Fibroblast of skin of left biceps (primary cell): ENCODE measurements around the gene DENND6B.
"Not testable (repeated sequence)": the region's sequence is repeated elsewhere in the genome, so short reads cannot be mapped to it uniquely, and the experiment has no call there.

Experiments
- DNase-seq, 2 experiments: peaks; one replicate each; pipeline ENCODE4 v3.0.0-alpha.2; 2013; ENCODE audit warnings: low read depth in 2 of 2

The DENND6B gene

DNA sequence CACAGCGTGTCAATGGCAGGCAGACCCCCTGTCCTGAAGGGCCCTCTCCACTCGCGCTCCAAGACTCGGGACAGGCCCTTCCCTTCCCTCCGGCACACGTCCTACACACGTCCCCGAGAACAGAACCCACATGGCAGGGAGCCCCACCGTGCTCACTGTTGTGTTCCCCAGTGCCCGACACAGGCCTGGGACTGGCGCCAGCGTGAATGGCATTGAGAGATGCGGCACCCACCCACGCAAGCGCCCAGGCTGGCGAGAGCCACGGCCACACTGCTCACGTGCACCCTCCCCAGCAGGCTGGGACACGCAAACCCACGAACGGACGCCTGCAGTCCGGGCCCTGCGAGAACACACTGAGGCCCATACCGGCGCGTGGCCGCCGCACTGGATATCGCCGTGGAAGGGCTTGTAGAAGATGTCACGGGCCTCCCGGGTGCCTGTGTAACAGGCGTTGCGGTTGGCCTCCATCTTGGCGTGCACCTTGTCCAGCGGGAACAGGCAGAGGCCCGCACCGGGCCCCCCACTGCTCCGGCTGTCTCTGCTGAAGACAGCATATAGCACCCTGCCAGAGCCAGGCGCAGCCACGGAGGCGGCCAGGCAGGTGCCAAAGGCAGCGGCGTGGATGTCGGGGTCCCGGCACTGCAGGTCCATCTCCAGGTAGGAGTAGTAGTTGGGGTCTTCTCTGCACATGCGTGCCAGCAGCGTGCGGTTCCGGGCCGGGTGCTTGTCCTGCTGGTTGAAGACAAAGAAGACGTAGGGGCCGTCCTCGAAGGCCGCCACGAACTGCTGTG lies 37.5 kb downstream of the DENND6B start:
- no peak for DNase-seq

DNA sequence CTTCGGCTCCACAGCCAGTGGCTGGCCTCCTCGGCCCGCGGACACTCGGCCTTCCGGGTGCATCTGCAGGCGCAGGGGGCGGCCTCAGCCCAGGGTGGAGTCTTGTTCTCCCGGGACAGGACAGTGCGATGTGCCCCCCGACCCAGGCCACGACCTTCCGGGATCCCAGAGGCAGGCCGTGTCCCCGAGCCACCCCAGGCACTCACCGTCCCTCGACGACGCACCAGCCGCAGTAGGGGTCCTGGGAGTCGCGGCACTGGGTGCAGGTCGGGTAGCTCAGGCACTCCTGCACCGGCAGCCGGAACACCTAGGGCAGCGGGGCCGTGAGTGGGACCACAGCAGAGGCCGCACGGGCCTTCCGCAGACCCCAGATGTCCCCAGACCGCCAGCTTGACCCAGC lies 39.1 kb downstream of the DENND6B start:
- no peak for DNase-seq

DNA sequence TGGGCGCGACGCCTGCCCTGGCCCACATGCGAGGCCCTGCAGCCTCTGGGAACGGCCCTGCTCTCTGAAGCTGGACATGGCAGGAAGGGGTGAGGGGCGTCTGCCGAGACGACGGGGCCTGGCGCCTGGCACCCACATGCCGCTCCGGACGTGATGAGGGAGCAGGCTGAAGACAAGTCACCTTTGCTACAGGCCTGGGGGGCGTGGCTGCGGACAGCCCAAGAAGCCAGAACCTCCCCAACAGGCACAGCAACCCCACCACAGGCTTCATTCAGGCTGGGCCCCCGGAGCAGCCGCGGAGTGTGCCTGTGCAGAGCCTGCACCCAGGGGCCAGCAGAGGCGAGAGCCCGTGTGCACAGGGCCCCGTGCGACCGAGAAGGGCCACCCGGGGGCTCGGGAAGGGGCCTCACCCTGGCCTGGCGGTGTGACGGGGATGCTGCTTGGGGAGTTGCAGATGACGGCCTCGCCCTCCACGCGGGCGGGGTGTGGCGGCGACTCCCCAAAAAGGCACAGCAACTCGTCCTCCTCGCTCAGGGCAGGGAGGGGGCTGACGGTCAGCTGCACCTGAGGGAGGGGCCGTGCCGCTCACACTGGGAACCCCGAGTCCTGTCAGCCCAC lies 40.0 kb downstream of the DENND6B start:
- DNase-seq: no peak

DNA sequence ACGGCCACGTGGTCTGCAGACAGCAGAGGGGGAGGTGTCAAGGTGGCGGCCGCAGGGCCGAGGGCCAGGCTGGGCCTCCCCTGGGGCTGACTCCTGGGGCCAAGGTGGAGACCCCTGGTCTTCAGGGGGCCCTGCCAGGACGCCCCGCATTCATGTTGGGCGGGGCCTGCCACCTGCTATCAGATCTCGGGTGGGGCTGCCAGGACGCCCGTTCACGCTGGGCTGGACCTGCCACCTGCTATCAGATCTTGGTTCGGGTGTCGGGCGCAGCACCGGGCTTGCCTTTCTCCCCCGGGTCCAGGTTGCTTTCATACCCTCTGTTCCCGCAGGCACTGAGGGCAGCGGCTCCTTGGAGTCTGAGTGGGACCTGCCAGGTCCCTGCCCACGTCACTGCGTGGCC lies 40.5 kb downstream of the DENND6B start:
- DNase-seq: no peak

DNA sequence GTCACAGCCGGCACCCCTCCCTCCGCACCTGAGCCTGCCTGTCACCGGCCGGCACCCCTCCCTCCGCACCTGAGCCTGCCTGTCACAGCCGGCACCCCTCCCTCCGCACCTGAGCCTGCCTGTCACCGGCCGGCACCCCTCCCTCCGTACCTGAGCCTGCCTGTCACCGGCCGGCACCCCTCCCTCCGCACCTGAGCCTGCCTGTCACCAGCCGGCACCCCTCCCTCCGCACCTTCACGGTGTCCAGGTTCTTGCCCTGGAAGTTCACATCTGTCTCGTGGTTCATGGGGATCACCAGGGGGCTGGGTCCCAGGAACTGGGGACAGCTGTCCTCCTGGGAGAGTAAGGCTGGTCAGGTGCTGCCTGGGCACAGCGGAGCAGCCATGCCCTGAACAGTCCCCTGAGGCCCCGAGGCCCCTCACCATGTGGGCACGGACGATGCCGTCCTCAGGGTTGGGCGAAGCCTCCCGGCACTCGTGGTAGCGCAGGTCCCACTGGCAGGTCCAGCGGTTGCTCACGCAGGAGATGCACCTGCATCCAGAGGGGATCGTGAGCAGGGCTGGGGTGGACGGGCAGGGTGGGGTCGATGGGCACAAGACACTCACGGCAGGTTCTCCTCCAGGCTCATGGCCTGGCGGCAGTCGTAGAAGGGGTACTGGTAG lies 41.1 kb downstream of the DENND6B start:
- no peak for DNase-seq

DNA sequence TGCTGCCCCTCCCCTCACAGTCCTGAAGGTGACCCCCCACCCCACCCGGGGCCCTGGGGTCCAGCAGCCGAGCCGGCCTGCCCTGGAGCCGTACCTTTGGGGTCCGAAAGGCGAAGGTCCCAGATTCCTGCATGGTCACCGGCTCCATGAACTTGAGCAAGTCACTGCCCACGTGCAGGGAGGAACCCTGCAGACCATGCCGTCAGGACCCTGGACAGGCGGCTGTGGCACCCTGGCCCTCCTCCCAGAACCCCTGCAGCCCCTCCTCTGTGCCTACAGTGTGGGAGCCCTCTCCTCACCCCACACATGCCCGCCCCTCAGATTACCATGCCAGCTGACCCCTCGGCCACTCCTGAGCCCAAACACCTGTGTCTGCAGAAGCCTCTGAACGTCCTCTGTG lies 42.3 kb downstream of the DENND6B start:
- DNase-seq: no peak

DNA sequence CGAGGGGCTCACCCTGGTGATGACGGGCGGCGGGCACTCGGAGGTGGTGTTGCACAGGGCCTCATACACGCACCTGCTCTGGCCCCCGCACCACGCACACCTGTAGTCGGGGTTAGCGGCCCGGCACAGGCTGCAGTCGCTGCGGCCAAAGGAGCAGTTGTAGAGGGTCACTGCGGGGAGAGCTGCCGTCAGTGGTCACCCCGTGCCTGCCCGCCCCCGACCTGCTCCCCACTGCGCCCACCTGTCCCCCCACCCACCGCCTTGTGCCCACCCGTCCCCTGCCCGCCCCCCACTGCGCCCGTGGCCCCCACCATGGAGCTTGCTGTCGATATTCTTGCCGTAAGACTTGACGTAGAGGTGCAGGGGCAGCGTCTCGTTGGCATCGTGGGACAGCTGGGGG lies 43.0 kb downstream of the DENND6B start:
- DNase-seq: no peak

DNA sequence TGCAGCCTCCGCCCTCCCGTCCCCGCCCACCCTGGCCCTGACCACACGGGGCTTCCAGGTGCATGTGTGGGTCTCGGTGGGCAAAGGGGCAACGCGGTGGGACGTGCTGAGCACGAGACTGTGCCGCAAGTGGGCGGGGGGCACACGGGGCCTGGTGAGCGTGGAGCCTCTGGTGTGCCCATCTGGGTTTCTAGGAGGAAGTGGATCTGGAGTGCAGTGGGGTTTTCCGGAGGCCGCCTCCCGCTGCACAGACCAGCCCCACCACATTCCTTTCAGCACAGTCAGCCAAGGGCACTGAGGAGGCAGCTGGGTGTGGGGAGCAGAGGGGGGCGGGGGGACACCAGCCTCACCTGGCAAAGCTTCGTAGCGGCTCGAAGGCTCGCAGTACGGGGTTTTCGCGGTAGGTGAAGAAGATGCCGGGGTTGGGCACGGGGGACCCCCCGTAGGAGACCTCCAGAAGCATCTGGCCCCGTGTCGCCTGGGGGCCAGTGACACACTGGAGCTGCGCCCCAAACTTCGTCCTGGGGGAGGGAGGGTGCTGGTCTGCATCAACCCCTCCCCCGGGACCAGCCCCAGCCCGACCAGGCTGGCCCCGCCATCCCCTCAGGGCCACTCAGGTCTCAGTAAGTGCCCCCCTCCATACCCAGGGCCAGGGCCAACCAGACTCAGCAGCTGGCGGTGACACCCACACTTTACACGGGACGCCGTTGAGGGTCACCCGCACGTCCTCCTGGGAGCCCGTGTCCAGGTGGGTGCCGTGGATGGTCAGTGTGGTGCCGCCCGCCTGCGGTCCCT lies 44.3 kb downstream of the DENND6B start:
- no peak for DNase-seq

DNA sequence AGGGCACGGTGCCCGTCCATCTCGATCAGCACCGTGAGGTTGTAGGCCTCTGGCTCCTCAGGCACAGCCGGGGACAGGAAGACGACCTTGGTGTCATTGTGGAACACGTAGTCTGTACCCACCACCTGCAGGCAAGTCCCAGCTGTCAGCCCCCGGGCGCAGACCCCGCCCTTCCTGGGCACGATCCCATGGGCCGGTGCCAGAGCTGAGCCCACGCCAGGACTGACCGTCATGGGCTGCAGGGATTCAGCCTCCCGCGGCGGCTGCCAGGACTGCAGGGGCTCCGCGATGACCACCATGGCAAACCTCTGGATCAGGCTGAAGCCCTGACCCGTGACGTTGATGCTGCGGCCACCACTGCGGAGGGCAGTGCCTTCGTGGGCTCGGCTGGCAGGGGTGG lies 44.9 kb downstream of the DENND6B start:
- no peak for DNase-seq

DNA sequence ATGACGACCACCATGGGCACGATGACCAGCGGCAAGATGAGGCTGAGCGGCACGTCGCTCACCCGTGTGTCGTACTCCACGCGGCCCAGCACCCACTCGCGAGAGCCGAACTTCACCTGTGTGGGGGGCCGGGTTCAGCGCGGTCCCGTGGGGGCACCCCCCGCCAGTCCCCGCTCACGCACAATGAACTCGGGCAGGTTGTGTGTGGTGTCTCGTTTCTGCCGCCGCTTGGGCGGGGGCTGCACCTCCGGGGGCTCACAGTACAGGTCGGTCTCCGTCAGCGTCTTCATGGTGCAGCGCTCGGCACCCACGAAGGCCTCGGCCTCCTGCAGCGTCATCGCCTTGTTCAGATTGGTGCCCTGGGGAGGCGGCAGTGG lies 45.4 kb downstream of the DENND6B start:
- no peak for DNase-seq

DNA sequence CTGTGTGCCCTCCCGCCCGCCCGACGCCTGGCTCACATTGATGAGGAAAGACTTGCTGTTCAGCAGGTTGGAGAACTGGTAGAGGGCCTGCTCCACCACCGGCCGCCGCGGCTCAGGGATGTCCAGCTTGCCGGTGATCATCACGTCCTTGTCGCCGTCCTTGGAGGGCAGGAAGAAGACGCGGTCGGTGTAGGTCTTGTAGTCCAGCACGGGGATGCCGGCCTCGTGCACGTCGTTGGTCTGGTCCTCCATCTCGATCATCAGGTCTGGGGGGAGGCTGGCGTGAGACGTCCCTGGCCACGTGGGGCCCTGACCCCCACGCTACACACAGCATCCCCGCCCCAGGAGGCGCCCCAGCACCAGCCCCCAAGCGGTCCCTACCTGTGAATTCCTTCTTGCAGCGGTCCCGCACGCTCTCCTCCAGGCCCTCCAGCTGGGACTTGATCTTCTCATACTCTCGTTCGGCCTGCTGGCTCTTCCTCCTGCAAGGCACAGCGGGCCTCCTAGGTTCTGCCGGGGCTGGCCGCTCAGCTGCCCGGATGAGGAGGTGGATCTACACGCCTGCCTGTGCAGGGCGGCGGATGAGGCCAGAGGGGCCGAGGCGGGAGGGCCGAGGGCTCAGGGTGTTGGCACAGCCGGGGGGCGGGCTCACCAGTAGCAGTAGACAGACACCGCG lies 46.0 kb downstream of the DENND6B start:
- no peak for DNase-seq

DNA sequence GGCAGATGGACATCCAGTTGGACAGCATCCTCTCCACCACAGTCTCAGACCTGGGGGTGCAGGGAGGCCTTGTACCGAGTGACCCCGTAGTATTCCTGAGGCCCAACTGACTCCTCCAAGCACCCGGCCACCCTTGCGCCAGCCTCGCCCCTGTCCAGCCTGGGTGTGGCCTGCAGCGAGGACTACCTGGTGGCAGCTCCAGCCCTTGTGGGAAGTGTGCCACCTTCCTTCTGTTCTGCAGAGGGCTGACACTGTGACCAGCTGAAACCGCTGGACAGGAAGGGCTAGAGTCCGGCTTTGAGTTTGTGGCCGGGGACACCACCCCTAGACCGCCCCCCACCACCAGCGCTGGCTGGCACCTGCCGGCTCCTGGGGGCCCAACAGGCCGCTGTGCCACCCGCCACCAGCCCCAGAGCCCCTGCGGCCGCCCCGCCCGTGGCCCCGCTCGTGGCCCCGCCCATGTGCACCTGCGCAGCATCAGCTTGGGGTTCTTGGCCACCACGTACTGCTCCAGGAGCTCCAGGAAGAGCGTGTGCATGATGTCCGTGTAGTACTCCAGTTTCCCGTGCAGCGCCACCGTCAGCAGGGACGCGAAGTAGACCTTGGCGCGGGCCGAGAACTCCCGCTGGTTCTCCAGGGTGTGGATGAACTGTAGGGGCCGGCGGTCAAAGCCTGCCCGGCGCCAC lies 46.6 kb downstream of the DENND6B start:
- DNase-seq: no peak

DNA sequence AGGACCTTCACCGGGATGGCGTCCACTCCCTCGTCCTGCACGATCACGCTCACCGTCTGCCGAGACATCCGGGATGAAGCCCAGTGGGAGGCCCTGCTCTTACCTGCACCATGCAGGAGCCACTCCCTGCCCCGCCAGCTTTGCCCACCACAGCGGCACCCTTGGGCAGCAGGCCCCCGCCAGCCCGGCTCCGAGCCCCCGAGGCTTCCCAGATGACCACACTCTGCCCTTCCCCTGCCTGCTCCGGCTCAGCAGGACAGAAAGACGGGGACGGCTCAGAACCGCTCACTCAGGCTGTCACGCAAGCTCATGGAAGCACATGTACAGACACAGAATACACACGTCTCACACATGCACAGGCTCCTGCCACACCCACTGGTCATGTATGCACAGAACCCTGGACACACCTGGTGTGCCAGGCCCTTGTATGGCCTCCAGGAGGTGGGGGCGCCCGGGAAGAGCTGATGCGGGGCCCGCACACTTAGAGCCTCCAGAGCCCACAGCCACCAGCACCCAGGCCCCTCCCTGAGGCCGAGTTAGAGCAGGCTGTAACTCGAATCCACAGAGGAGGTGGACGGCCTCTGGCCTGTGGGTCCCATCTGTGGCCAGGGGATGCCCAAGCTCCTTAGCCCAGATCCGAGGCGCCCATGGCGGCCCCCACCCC lies 47.7 kb downstream of the DENND6B start:
- no peak for DNase-seq

DNA sequence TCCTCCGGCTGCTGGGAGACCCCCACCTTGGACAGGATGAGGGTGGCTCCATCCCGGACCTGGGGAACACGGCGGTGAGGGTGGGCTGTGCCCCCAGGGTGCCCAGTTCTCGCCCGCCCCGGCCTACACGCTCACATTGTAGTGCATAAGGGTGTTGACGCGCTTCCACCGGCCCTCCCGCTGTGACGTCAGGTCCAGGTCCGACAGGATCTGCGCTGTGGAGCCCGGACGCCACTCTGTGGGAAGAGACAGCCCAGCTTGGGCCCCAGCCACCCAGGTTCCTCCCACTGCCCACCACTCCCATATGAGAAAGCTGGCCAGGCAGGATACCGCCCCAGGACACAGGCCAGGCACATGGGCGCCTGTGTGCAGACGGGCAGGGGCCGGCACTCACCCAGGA lies 48.4 kb downstream of the DENND6B start:
- no peak for DNase-seq

DNA sequence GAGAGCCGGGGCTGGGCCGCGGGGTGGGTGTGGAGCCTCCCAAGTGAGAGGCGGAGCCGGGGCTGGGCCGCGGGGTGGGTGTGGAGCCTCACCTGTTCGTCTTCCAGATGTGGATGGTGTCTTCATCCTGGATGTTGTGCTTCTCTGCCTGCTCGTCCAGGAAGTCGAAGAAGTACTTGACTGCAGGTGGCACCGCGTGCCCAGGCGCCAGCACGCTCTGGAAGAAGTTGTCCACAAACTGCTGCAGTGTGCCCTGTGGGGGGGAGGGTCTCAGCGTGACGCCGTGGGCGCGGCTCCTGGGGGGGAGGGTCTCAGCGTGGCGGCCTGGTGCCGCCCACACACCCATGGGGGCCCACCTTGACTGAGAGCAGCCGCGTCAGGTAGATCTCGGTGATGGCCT lies 49.1 kb downstream of the DENND6B start:
- no peak for DNase-seq

DNA sequence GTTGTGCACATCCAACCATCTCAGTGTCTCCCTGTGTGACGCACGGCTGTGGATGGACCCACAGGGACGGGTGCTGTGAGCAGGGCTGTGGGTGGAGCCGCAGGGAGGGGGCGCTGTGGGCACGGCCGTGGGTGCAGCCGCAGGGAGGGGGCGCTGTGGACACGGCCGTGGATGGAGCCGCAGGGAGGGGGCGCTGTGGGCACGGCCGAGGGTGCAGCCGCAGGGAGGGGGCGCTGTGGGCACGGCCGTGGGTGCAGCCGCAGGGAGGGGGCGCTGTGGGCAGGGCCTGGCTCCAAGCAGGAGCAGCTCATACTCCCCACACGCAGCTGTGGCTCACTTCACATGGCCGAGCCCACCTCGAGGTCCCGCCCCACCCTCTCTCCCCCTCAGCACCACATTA lies 50.7 kb downstream of the DENND6B start:
- DNase-seq: no peak

DNA sequence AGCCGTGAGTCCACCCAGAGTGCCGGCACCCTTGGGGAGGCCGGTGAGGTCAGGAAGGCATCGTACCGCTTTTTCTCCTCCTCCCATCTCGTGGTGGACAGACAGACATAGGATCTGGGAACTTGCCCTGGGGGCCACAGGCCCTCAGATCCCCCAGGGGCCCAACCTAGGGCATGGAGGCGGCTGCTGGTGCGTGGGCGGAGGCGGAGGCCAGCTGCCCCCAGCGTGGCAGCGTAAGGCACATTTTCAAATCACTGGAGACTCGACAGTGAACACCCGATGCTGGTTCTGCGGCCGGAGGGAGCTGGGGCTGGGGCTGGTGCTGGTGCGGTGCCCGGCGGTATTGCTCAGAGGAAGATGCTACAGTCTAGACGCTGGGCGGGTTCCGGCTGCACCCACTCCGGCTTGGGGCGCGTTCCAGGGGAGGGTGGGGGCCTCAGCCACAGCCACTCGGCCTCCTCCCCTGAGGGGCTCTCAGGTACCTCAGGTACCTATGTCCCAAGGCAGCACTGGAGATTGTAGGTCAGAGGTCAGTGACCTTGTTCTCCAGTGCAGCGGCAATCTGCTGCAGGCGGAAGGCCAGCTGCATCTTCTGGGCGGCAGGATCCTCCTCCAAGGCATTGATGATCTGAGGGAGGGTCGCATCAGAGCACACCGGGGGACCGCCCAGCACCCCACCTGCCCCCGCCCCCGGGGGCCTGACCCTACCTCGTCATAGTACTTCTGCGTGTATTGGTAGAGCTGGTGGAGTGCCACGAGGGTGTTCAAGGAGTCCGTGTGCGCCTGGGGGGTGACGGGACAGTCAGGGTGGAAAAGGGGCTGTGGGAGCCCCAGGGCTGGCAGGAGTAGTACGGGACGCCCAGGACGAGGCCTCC lies 51.4 kb downstream of the DENND6B start:
- DNase-seq: no peak

DNA sequence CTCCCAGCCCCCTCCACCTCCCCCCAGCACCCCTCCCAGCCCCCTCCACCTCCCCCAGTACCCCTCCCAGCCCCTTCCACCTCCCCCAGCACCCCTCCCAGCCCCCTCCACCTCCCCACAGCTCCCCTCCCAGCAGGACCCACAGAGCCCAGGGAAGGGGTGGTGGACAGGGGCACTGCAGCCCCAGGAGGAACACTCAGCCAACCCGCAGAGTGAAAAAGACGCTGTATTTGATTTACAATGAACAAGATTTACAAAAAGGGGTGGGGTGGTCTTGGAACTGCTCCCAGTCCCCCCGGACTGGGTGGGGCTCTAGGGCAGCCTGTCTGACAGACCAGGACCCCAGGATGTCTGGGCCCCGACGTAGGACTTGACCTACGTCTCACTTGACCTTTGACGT lies 52.0 kb downstream of the DENND6B start:
- DNase-seq: no peak

DNA sequence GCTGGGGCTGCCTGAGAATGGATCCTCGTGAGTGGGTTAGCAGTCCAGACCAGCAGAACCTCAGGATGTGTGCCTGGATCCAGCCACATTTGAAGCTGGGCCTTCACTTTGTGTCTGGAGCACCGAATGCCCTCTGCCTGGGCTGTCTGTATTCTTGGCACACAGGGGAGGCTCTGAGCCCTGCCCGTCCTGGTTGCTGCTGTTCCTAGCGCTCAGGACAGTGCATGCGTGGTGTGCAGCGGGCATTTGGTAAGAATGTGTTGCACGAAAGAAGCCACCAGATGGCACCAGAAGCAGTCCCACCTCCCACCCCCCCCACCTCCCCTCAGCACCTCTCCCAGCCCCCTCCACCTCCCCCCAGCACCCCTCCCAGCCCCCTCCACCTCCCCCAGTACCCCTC lies 52.5 kb downstream of the DENND6B start:
- no peak for DNase-seq

DNA sequence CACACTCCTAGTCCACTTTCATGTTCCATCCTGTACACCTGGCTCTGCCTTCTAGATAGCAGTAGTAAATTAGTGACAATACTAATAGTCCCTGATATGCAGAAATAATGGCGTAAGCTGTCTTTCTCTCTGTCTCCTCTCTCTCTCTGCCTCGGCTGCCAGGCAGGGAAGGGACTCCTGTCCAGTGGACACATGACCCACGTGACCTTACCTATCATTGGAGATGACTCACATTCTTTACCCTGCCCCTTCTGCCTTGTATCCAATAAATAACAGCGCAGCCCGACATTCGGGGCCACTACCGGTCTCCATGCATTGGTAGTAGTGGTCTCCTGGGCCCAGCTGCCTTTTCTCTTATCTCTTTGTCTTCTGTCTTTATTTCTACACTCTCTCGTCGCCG lies 53.0 kb downstream of the DENND6B start:
- DNase-seq: not testable (repeated sequence)
